ENCODE measurements around the gene TNNI2.

GRCh38 chr11:1836011-1836945, 2.5 kb upstream of the TNNI2 start:
- no peak for TF ChIP-seq CTCF (IDR thresholded peaks at IDR 0.05 in 4 of 5, conservative IDR thresholded peaks at IDR 0.05 in 1 of 5)
- no peak for TF ChIP-seq POLR2A (IDR thresholded peaks at IDR 0.05)

Measured in gastrocnemius medialis (tissue), 4 donors.